ENCODE measurements around the gene MZB1.

DNA sequence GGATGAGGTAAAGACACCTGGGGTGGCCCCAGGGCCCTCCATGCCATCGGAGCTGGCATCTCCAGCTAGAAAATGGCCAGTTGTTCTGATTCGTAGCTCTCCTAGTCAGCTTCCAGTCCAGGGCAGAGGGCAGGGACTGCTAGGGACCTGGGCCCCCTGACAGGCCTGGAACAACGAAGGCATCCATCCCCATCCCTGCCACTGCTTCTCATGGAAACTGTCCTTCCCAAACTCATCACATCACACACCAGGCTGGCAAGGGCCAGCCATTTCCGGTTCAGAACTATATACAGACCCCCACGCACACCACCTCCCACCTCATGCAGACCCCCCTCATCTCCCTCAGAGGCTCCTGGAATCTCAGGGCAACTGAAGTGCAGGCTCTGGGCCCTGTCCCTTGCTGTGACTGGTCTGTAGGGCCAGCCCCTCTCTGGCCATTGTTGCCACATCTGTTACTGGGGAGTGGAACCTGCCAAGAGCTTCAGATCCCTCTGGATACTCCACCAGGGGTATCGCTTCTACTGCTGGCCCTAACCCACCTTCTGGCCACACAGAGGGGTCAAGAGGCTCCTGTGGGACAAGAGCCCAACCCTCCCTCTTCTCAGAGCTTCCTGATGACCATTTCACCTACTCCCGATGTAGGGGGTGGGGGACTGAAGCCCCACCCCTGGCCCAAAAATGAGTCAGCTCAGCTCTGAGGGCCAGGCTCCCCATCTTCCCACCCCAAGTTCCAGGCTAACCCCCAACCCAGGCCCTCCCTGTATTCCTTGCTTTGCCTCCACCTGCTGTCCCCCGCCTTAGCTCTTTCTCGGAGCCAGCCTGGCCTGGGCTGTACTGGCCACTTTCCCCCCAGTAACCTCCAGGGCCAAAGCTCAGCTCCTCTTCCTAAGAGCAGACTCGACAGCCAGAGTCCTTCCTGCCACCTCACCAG is 1.2 kb upstream of the MZB1 start:
- TF ChIP-seq GABPA (IDR thresholded peaks at IDR 0.05 in 1 of 2, conservative IDR thresholded peaks at IDR 0.05 in 1 of 2) (no peak), MAX (IDR thresholded peaks at IDR 0.05) (no peak), JUND (IDR thresholded peaks at IDR 0.05) (no peak), CTCF (IDR thresholded peaks at IDR 0.05; ENCODE audit: low read depth, low read length, missing input control) (no peak), YY1 (IDR thresholded peaks at IDR 0.05) (no peak), RAD21 (IDR thresholded peaks at IDR 0.05) (no peak), TAF1 (conservative IDR thresholded peaks at IDR 0.05) (no peak), ZBTB33 (IDR thresholded peaks at IDR 0.05) (no peak)
- TF ChIP-seq, protein P1, sequence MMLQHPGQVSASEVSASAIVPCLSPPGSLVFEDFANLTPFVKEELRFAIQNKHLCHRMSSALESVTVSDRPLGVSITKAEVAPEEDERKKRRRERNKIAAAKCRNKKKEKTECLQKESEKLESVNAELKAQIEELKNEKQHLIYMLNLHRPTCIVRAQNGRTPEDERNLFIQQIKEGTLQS (IDR thresholded peaks at IDR 0.05) = no peak
- TF ChIP-seq, protein P2, sequence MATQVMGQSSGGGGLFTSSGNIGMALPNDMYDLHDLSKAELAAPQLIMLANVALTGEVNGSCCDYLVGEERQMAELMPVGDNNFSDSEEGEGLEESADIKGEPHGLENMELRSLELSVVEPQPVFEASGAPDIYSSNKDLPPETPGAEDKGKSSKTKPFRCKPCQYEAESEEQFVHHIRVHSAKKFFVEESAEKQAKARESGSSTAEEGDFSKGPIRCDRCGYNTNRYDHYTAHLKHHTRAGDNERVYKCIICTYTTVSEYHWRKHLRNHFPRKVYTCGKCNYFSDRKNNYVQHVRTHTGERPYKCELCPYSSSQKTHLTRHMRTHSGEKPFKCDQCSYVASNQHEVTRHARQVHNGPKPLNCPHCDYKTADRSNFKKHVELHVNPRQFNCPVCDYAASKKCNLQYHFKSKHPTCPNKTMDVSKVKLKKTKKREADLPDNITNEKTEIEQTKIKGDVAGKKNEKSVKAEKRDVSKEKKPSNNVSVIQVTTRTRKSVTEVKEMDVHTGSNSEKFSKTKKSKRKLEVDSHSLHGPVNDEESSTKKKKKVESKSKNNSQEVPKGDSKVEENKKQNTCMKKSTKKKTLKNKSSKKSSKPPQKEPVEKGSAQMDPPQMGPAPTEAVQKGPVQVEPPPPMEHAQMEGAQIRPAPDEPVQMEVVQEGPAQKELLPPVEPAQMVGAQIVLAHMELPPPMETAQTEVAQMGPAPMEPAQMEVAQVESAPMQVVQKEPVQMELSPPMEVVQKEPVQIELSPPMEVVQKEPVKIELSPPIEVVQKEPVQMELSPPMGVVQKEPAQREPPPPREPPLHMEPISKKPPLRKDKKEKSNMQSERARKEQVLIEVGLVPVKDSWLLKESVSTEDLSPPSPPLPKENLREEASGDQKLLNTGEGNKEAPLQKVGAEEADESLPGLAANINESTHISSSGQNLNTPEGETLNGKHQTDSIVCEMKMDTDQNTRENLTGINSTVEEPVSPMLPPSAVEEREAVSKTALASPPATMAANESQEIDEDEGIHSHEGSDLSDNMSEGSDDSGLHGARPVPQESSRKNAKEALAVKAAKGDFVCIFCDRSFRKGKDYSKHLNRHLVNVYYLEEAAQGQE (IDR thresholded peaks at IDR 0.05) = no peak
